ENCODE results near the gene CLK1. TPM values are rescaled to one million over a fixed set of nuclear protein-coding genes. Genes with fewer than 3 reads are reported as not detected.

Gene CLK1
- total and polyA plus RNA-seq, 2 of the 8 experiments (the other 6 are each of a cell fraction or from before 2014, with no cell fraction given): 22.3 to 35.2 TPM

GRCh38 chr2:200847939-200848338 is 16.5 kb downstream of the CLK1 start:
- peaks cover 0 to 2% of the 10 kb centered on the region in 2 experiments for H4K20me1 ChIP-seq (replicated peaks in 1 of 2; ENCODE audit: control insufficient read depth in 1 of 2, insufficient read depth in 2 of 2, low read length in 2 of 2)
- H2BK5ac ChIP-seq (ENCODE audit: low read depth, low read length): no peak overlapping the region
- no peak for TF ChIP-seq TAF7 (optimal IDR thresholded peaks at IDR 0.05; ENCODE audit: borderline replicate concordance, low read depth, low read length)
- no peak for TF ChIP-seq PHF8 (conservative IDR thresholded peaks at IDR 0.05; ENCODE audit: low read depth, low read length)
- no peak for TF ChIP-seq POU5F1 (IDR thresholded peaks at IDR 0.05; ENCODE audit: low read depth, low read length)
- TF ChIP-seq BRCA1 (IDR thresholded peaks at IDR 0.05; ENCODE audit: low read depth, low read length): no peak
- TF ChIP-seq SP1 (IDR thresholded peaks at IDR 0.05; ENCODE audit: low read depth, low read length): no peak
- no peak for TF ChIP-seq TCF12 (IDR thresholded peaks at IDR 0.05; ENCODE audit: low read depth, low read length)
- no peak for TF ChIP-seq RAD21 (IDR thresholded peaks at IDR 0.05 in 1 of 2, conservative IDR thresholded peaks at IDR 0.05 in 1 of 2; ENCODE audit: low read depth in 2 of 2, low read length in 2 of 2)
- TF ChIP-seq RNF2 (IDR thresholded peaks at IDR 0.05; ENCODE audit: borderline replicate concordance, low read depth, low read length, missing control alignments, poor library complexity, severe bottlenecking): no peak
- TF ChIP-seq POLR2AphosphoS5 (IDR thresholded peaks at IDR 0.05; ENCODE audit: low read depth, low read length): no peak
- TF ChIP-seq NRF1 (IDR thresholded peaks at IDR 0.05; ENCODE audit: low read depth, low read length): no peak
- no peak for TF ChIP-seq CBX5 (IDR thresholded peaks at IDR 0.05; ENCODE audit: low read depth, low read length)
- CTCF ChIA-PET (ENCODE audit: partially characterized antibody): interaction anchor here (0.9 kb wide), 1 partner anchor 10 kb away, joined by 4 read pairs; no protein-coding TSS in a partner anchor
- H2BK12ac ChIP-seq (ENCODE audit: low read depth, low read length): no peak overlapping the region
- H3K9ac ChIP-seq (replicated peaks in 1 of 4; ENCODE audit: extremely low read depth in 1 of 4, low read depth in 3 of 4, low read length in 3 of 4): no peak overlapping the region
- no peaks in the 10 kb centered on the region for H3K9me3 ChIP-seq (ENCODE audit: insufficient read depth in 2 of 2, low read depth in 1 of 2, low read length in 1 of 2)
- no peak overlapping the region for H2AFZ ChIP-seq (ENCODE audit: low read length)
- no peak overlapping the region for H3K18ac ChIP-seq (ENCODE audit: extremely low read depth, low read length)
- FAIRE-seq: no peak
- no peak overlapping the region for H4K8ac ChIP-seq (ENCODE audit: extremely low read depth, insufficient read depth, low read length)
- no peaks in the 10 kb centered on the region for H3K23me2 ChIP-seq (ENCODE audit: low read depth, low read length)
- no peaks in the 10 kb centered on the region for H3K79me1 ChIP-seq (ENCODE audit: low read depth, low read length)
- H2BK20ac ChIP-seq (ENCODE audit: low read length): no peak overlapping the region
- H3K4me3 ChIP-seq (ENCODE audit: extremely low read depth in 1 of 4, insufficient read depth in 2 of 4, low read depth in 3 of 4, low read length in 4 of 4): no peak overlapping the region
- 58% methylated on average over 3 of the region's 4 CpGs; no CpG with 5 or more reads in 1 of the 2 experiments for WGBS, 2 experiments (ENCODE audit: extremely low coverage in 1 of 2, insufficient coverage in 1 of 2, insufficient read length in 1 of 2, insufficient replicate concordance in 2 of 2, low coverage in 1 of 2, low lambda C conversion rate in 2 of 2, missing lambda C conversion rate in 1 of 2)
- H3K23ac ChIP-seq (ENCODE audit: insufficient read length): no peak overlapping the region
- H2BK120ac ChIP-seq (replicated peaks; ENCODE audit: low read depth, low read length): no peak overlapping the region
- H3K27ac ChIP-seq (ENCODE audit: low read depth, low read length): no peak overlapping the region
- no peak overlapping the region for H3K14ac ChIP-seq (ENCODE audit: insufficient read length)
- DNase-seq (ENCODE audit: low read depth in 1 of 2, low spot score in 2 of 2): no peak
- peaks cover 5 to 21% (median 8%) of the 10 kb centered on the region in 4 experiments; a peak in 7 of 8 replicates for H3K36me3 ChIP-seq (ENCODE audit: control insufficient read depth in 2 of 4, insufficient read depth in 4 of 4, low read length in 3 of 4)
- no peak overlapping the region for H3K4me2 ChIP-seq (ENCODE audit: insufficient read depth in 1 of 2, low read depth in 2 of 2, low read length in 2 of 2)
- no peak overlapping the region for H3K4ac ChIP-seq (replicated peaks; ENCODE audit: insufficient read length, low read depth, low read length)
- H4K5ac ChIP-seq (ENCODE audit: insufficient read length, low read depth, low read length): no peak overlapping the region
- H3K27me3 ChIP-seq (replicated peaks in 1 of 4; ENCODE audit: control insufficient read depth in 3 of 4, extremely low read depth in 1 of 4, insufficient read depth in 3 of 4, low read length in 3 of 4): no peaks in the 10 kb centered on the region
- H3K79me2 ChIP-seq (ENCODE audit: control insufficient read depth in 1 of 2, insufficient read depth in 2 of 2, low read length in 2 of 2): no peaks in the 10 kb centered on the region
- no peak overlapping the region for H2AK5ac ChIP-seq (ENCODE audit: low read depth, low read length)
- no peak overlapping the region for H2BK15ac ChIP-seq (ENCODE audit: low read length)
- no peak overlapping the region for H3K56ac ChIP-seq (replicated peaks; ENCODE audit: insufficient read length, low read depth, low read length)
- no peak overlapping the region for H4K91ac ChIP-seq (replicated peaks; ENCODE audit: insufficient read length, low read length)
- POLR2A ChIA-PET (ENCODE audit: partially characterized antibody): interaction anchor here (0.6 to 2.7 kb wide), 6 partner anchors 10 to 29 kb away, joined by 3 to 14 read pairs (median 4); partner anchors contain the start of gene CLK1
- no peaks in the 10 kb centered on the region for H3K4me1 ChIP-seq (replicated peaks in 1 of 4; ENCODE audit: control insufficient read depth in 3 of 4, insufficient read depth in 4 of 4, low read length in 3 of 4)

All from H1 (cell line).